Measurements from ENCODE around the gene CPT1A.

Gene CPT1A

DNA sequence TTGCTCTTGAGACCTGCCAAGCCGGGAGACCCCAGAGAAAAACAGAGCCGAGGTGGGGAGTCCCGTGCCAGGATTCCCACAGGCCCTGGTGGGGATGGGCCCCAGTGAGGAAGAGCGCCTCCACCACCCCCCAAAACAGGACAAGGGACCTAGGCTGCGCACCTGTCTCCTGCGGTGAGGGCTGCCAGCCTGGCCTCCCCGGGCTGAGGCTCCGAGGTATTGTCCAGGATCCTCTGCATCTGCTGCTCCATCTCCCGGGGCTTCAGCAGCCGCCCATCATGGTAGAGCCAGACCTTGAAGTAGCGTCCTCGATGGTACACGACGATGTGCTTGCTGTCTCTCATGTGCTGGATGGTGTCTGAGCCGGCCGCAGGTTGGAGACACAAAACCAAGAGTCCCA lies 57.1 kb downstream of the CPT1A start:
- H4K20me1 ChIP-seq (ENCODE audit: low read depth, low read length): no peaks in the 10 kb centered on the region
- H3K27ac ChIP-seq (ENCODE audit: low read depth, low read length): no peak overlapping the region
- no peak overlapping the region for H3K9ac ChIP-seq (ENCODE audit: low read length)
- no peaks in the 10 kb centered on the region for H3F3A ChIP-seq (ENCODE audit: insufficient read depth)
- no peaks in the 10 kb centered on the region for H3K36me3 ChIP-seq (ENCODE audit: low read length)
- H3K4me2 ChIP-seq (ENCODE audit: low read depth, low read length, poor library complexity, severe bottlenecking): no peak overlapping the region
- H3K27me3 ChIP-seq (ENCODE audit: low read length): no peaks in the 10 kb centered on the region
- H2AFZ ChIP-seq (ENCODE audit: low read depth, low read length, severe bottlenecking): no peak overlapping the region
- no peaks in the 10 kb centered on the region for H3K9me3 ChIP-seq (ENCODE audit: insufficient read depth, low read length)
- H3K9me2 ChIP-seq (replicated peaks; ENCODE audit: insufficient read depth, low read length): no peaks in the 10 kb centered on the region
- H3K4me3 ChIP-seq (ENCODE audit: insufficient read depth, low read length, poor library complexity, severe bottlenecking): no peak overlapping the region
- H3K79me2 ChIP-seq (ENCODE audit: insufficient read depth, low read length): no peaks in the 10 kb centered on the region
- no peak for TF ChIP-seq EZH2phosphoT487 (conservative IDR thresholded peaks at IDR 0.05; ENCODE audit: low read length)
- TF ChIP-seq, protein P1, sequence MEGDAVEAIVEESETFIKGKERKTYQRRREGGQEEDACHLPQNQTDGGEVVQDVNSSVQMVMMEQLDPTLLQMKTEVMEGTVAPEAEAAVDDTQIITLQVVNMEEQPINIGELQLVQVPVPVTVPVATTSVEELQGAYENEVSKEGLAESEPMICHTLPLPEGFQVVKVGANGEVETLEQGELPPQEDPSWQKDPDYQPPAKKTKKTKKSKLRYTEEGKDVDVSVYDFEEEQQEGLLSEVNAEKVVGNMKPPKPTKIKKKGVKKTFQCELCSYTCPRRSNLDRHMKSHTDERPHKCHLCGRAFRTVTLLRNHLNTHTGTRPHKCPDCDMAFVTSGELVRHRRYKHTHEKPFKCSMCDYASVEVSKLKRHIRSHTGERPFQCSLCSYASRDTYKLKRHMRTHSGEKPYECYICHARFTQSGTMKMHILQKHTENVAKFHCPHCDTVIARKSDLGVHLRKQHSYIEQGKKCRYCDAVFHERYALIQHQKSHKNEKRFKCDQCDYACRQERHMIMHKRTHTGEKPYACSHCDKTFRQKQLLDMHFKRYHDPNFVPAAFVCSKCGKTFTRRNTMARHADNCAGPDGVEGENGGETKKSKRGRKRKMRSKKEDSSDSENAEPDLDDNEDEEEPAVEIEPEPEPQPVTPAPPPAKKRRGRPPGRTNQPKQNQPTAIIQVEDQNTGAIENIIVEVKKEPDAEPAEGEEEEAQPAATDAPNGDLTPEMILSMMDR (IDR thresholded peaks at IDR 0.05; ENCODE audit: insufficient read depth, low read length, poor library complexity, severe bottlenecking): no peak

DNA sequence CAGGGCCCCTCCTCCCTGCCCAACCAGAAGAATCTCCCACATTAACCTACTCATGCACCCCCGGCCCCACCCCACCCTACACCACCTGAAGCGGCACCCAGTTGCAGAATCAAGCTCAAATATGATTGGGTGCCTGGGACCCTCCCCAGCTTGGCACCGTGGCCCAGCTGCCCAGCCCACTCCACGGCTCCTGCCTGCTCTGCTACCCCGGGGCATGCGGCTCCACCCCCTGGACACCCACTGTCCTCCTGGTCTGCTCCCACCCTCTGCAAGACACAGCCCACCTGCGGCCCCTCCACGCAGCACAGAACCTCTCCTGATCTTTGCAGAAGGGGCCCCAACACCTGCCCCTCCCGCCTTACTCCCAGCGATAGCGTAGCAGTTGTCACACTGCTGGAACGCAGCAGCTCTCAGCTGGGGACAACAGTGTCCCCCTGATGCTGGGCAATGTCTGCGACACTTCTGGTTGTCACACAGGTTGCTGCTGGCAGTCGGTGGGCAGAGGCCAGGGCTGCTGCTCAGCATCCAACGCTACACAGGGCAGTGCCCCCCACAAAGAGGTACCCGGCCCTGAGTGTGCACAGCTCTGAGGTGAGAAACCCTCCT lies 58.4 kb downstream of the CPT1A start:
- no peak overlapping the region for H3K4me3 ChIP-seq (ENCODE audit: insufficient read depth, low read length, poor library complexity, severe bottlenecking)
- no peaks in the 10 kb centered on the region for H3K9me2 ChIP-seq (replicated peaks; ENCODE audit: insufficient read depth, low read length)
- TF ChIP-seq, protein P1 (IDR thresholded peaks at IDR 0.05; ENCODE audit: insufficient read depth, low read length, poor library complexity, severe bottlenecking): no peak
- no peaks in the 10 kb centered on the region for H3K79me2 ChIP-seq (ENCODE audit: insufficient read depth, low read length)
- no peak overlapping the region for H2AFZ ChIP-seq (ENCODE audit: low read depth, low read length, severe bottlenecking)
- H3F3A ChIP-seq (ENCODE audit: insufficient read depth): no peaks in the 10 kb centered on the region
- H3K4me2 ChIP-seq (ENCODE audit: low read depth, low read length, poor library complexity, severe bottlenecking): no peak overlapping the region
- H3K9ac ChIP-seq (ENCODE audit: low read length): no peak overlapping the region
- H3K27ac ChIP-seq (ENCODE audit: low read depth, low read length): no peak overlapping the region
- H3K27me3 ChIP-seq (ENCODE audit: low read length): no peaks in the 10 kb centered on the region
- H3K36me3 ChIP-seq (ENCODE audit: low read length): no peaks in the 10 kb centered on the region
- H4K20me1 ChIP-seq (ENCODE audit: low read depth, low read length): no peaks in the 10 kb centered on the region
- H3K9me3 ChIP-seq (ENCODE audit: insufficient read depth, low read length): no peaks in the 10 kb centered on the region

DNA sequence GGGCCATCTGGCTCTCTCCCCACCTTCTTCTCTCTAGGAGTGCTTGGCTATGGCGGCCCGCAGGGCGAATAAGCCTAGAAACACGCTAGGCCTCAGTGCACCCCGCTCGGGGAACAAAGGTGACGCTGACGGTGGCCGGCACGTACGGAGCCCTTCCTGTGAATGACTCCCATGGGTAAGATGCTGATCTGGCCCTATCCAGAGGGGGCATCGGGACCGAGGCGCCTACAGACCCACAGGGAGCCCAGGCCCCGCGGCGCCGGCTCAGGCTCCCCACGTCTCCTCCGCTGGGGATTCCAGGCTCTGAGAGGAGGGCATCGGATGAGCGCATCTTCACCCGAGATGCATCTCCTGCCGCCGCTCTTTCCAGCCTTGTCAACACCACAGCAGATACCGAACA lies 59.0 kb downstream of the CPT1A start:
- H4K20me1 ChIP-seq (ENCODE audit: low read depth, low read length): no peaks in the 10 kb centered on the region
- no peaks in the 10 kb centered on the region for H3F3A ChIP-seq (ENCODE audit: insufficient read depth)
- no peaks in the 10 kb centered on the region for H3K9me2 ChIP-seq (replicated peaks; ENCODE audit: insufficient read depth, low read length)

More for the DNA sequence above, 59.0 kb downstream of the CPT1A start:
- Histone ChIP-seq H3K4me3 (ENCODE audit: insufficient read depth, low read length, poor library complexity, severe bottlenecking) (no peak overlapping the region), H3K9me3 (ENCODE audit: insufficient read depth, low read length) (no peaks in the 10 kb centered on the region), H3K27me3 (ENCODE audit: low read length) (no peaks in the 10 kb centered on the region), H2AFZ (ENCODE audit: low read depth, low read length, severe bottlenecking) (no peak overlapping the region), H3K9ac (ENCODE audit: low read length) (no peak overlapping the region), H3K4me2 (ENCODE audit: low read depth, low read length, poor library complexity, severe bottlenecking) (no peak overlapping the region), H3K79me2 (ENCODE audit: insufficient read depth, low read length) (no peaks in the 10 kb centered on the region), H3K27ac (ENCODE audit: low read depth, low read length) (no peak overlapping the region), H3K36me3 (ENCODE audit: low read length) (no peaks in the 10 kb centered on the region)
- TF ChIP-seq, protein P1 (IDR thresholded peaks at IDR 0.05; ENCODE audit: insufficient read depth, low read length, poor library complexity, severe bottlenecking): no peak
